Loucy (cell line): ENCODE results near the gene SDR42E2.

Experiments
- H2AFZ ChIP-seq: fragments of 200-600 bp; sonication (generic); 2 replicates; pipeline ENCODE4 v1.6.0; 2016; ENCODE audit warnings: antibody characterized with exemption, mild to moderate bottlenecking, low read length, moderate library complexity
- H3F3A ChIP-seq: fragments of 200-600 bp; 2 replicates; pipeline ENCODE4 v1.6.0; 2016; ENCODE audit warnings: antibody characterized with exemption, low read depth, mild to moderate bottlenecking
- H3K27me3 ChIP-seq: fragments of 200-600 bp; sonication (generic); 2 replicates; pipeline ENCODE4 v1.6.1; 2014; ENCODE audit warnings: low read length, mild to moderate bottlenecking; ENCODE audit not compliant: insufficient read depth, poor library complexity, severe bottlenecking
- H3K36me3 ChIP-seq: fragments of 200-600 bp; sonication (generic); 2 replicates; pipeline ENCODE4 v1.6.1; 2016; ENCODE audit warnings: low read length; ENCODE audit not compliant: insufficient read depth
- H3K4me1 ChIP-seq: fragments of 200-600 bp; sonication (generic); 2 replicates; pipeline ENCODE4 v1.5.1; 2014; ENCODE audit warnings: low read length, mild to moderate bottlenecking; ENCODE audit not compliant: insufficient read depth, poor library complexity, severe bottlenecking
- H3K4me2 ChIP-seq: fragments of 200-600 bp; sonication (generic); 2 replicates; pipeline ENCODE4 v1.6.0; 2014; ENCODE audit warnings: antibody characterized with exemption, low read length, low read depth, mild to moderate bottlenecking; ENCODE audit not compliant: poor library complexity, severe bottlenecking
- H3K4me3 ChIP-seq: fragments of 200-600 bp; sonication (generic); 2 replicates; pipeline ENCODE4 v1.5.1; 2014; ENCODE audit warnings: low read length, mild to moderate bottlenecking, mixed read lengths; ENCODE audit not compliant: poor library complexity, severe bottlenecking
- H3K79me2 ChIP-seq: fragments of 200-600 bp; sonication (generic); 2 replicates; pipeline ENCODE4 v1.6.1; 2014; ENCODE audit warnings: low read length; ENCODE audit not compliant: insufficient read depth
- H3K9ac ChIP-seq: fragments of 200-600 bp; sonication (generic); 2 replicates; pipeline ENCODE4 v1.6.0; 2014; ENCODE audit warnings: mild to moderate bottlenecking, low read depth, low read length, moderate library complexity; ENCODE audit not compliant: poor library complexity, severe bottlenecking
- H3K9me2 ChIP-seq: fragments of 200-600 bp; sonication (generic); replicated peaks from 2 replicates; pipeline ENCODE4 v1.6.1; 2016; ENCODE audit warnings: low read depth, low read length, mixed read lengths
- H3K9me3 ChIP-seq: fragments of 200-600 bp; sonication (generic); 2 replicates; pipeline ENCODE4 v1.6.1; 2014; ENCODE audit warnings: mild to moderate bottlenecking, antibody characterized with exemption, low read length, low read depth; ENCODE audit not compliant: insufficient read depth
- H4K20me1 ChIP-seq: fragments of 200-600 bp; sonication (generic); 2 replicates; pipeline ENCODE4 v1.6.0; 2014; ENCODE audit warnings: antibody characterized with exemption, low read length, mild to moderate bottlenecking; ENCODE audit not compliant: insufficient read depth, poor library complexity, severe bottlenecking
- EZH2phosphoT487 ChIP-seq: fragments of 200-600 bp; IDR thresholded peaks from 2 replicates; pipeline ENCODE4 v1.6.1; 2018; ENCODE audit warnings: antibody characterized with exemption, mild to moderate bottlenecking, moderate library complexity, borderline replicate concordance
- TF ChIP-seq, protein P1 (sequence below): fragments of 200-600 bp; sonication (generic); conservative IDR thresholded peaks from 2 replicates; pipeline ENCODE4 v1.5.1; 2014; ENCODE audit warnings: mild to moderate bottlenecking, antibody characterized with exemption, low read length

Gene SDR42E2

DNA sequence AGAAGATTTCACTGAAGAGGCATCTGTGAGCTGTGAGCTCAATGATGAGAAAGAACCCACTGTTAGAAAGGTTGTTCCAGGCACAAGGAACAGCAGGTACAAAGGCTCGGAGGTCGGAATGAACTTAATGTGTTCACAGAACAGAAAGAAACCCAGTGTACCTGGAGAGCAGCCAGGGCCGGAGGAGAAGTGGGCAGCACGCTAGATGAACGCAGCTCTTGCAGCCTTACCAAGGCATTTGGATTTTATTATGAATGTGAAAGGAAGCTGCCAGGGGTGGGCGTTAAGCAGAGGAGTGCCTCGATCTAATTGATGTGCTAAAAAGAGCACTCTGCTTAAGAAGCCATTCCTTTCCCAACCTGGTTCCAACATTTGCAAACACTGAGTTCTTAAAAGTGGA is 62.8 kb downstream of the SDR42E2 start:
- H3K9me3 ChIP-seq, result no peaks in the 10 kb centered on the region
- TF ChIP-seq, protein P1, sequence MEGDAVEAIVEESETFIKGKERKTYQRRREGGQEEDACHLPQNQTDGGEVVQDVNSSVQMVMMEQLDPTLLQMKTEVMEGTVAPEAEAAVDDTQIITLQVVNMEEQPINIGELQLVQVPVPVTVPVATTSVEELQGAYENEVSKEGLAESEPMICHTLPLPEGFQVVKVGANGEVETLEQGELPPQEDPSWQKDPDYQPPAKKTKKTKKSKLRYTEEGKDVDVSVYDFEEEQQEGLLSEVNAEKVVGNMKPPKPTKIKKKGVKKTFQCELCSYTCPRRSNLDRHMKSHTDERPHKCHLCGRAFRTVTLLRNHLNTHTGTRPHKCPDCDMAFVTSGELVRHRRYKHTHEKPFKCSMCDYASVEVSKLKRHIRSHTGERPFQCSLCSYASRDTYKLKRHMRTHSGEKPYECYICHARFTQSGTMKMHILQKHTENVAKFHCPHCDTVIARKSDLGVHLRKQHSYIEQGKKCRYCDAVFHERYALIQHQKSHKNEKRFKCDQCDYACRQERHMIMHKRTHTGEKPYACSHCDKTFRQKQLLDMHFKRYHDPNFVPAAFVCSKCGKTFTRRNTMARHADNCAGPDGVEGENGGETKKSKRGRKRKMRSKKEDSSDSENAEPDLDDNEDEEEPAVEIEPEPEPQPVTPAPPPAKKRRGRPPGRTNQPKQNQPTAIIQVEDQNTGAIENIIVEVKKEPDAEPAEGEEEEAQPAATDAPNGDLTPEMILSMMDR, result no peak
- no peak for TF ChIP-seq EZH2phosphoT487
- no peaks in the 10 kb centered on the region for H3K4me1 ChIP-seq
- no peak overlapping the region for H3K4me3 ChIP-seq
- H3K9ac ChIP-seq, result no peak overlapping the region
- no peaks in the 10 kb centered on the region for H3F3A ChIP-seq
- H2AFZ ChIP-seq, result no peak overlapping the region
- no peaks in the 10 kb centered on the region for H3K27me3 ChIP-seq
- no peaks in the 10 kb centered on the region for H4K20me1 ChIP-seq
- H3K36me3 ChIP-seq, result peaks cover 22% of the 10 kb centered on the region; the same call in 1 of the 2 replicates
- H3K4me2 ChIP-seq, result no peak overlapping the region
- H3K9me2 ChIP-seq, result no peaks in the 10 kb centered on the region
- peaks cover 15% of the 10 kb centered on the region; the same call in 1 of the 2 replicates for H3K79me2 ChIP-seq

DNA sequence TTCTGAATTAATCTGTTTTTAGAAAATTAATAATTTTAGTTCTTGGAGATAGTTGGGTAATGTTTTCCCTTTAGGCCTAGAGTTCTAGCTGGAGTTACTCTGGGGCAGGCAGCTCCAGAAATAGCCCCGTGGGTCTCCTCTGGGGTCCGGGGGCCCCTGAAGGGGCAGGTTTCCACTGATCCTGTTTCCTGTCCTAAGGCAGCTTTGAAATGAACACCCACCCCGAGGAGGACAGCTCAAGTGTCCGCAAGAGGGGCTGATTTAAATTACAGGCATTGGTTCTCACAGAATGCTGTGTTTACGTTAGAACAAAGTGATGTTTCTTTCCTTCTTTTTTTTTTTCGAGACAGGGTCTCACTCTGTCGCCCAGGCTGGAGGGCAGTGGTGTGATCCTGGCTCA is 67.6 kb downstream of the SDR42E2 start:
- Histone ChIP-seq H3K4me2 (no peak overlapping the region), H3K36me3 (peaks cover 23% of the 10 kb centered on the region; the same call in 1 of the 2 replicates), H3F3A (no peaks in the 10 kb centered on the region), H3K9me2 (no peaks in the 10 kb centered on the region), H3K4me3 (no peak overlapping the region), H3K79me2 (peaks cover 6% of the 10 kb centered on the region; the same call in 1 of the 2 replicates), H3K27me3 (no peaks in the 10 kb centered on the region), H2AFZ (no peak overlapping the region), H3K9ac (no peak overlapping the region), H3K4me1 (no peaks in the 10 kb centered on the region), H3K9me3 (no peaks in the 10 kb centered on the region), H4K20me1 (no peaks in the 10 kb centered on the region)
- TF ChIP-seq, protein P1, result no peak
- TF ChIP-seq EZH2phosphoT487, result no peak

DNA sequence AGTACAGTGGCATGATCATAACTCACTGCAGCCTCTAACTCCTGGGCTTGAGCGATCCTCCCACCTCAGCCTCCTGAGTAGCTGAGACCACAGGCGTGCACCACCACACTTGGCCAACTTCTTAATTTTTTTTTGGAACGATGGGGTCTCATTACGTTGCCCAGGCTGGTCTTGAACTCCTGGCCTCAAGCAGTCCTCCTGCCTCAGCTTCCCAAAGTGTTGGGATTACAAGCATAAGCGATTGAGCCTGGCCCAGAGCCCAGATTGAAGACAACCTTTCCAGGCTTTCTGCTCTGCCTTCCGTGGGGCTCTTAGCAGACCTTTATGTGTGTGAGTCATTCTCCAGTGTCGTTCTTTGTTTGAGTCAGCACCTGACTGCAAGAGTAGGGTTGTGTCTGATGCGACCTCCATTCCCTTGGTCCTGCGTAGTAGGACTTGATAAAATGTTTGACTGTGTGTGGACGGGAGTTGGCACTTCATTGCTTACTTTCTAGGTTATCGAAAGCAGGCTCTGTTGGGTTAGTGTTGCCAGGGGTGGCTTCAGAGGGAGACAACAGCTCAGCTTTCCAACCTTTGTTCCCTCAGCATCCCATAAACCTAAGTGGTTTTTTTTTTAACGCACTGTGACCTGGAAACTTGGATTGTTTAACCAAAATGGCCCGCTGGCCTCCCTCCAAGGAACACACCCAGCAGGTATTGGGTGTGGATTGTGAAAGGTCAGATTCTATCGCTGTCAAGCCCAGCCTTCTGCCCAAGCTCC is 70.2 kb downstream of the SDR42E2 start:
- Histone ChIP-seq H3K4me2 (no peak overlapping the region), H3K4me3 (no peak overlapping the region), H3K9ac (no peak overlapping the region), H4K20me1 (no peaks in the 10 kb centered on the region), H3K9me3 (no peaks in the 10 kb centered on the region), H3F3A (no peaks in the 10 kb centered on the region), H3K4me1 (no peaks in the 10 kb centered on the region), H2AFZ (no peak overlapping the region), H3K36me3 (peaks cover 12% of the 10 kb centered on the region; the same call in 1 of the 2 replicates), H3K79me2 (no peaks in the 10 kb centered on the region; the same call in 1 of the 2 replicates), H3K27me3 (no peaks in the 10 kb centered on the region), H3K9me2 (no peaks in the 10 kb centered on the region)
- TF ChIP-seq, protein P1, result no peak
- TF ChIP-seq EZH2phosphoT487, result no peak
